Measurements from ENCODE around the gene SCAI.
"Not testable (repeated sequence)": the region's sequence is repeated elsewhere in the genome, so short reads cannot be mapped to it uniquely, and the experiment has no call there.

SCAI gene

GRCh38 chr9:125012013-125012412, 131.3 kb downstream of the SCAI start:
- not testable (repeated sequence) for DNase-seq

GRCh38 chr9:125008599-125008998, 134.7 kb downstream of the SCAI start:
- DNase-seq = no peak

DNA sequence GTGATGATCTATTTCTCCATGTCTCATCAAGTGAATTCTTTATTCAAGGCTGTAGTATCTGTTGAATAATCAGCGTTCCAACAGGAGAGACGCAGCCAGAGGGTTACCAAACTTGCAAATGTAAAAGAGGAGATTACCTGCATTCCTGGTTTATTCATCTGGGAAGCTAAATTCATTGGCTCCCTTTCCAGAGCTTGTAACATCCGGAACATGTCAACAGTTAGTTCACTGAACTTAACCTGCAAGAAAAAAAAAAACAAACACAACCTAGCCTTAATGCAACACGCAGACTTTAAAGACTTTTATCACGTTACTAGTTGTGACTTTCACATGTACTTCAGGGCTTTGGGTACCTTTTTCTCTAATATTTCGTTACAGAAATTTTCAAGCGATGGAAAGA, 140.0 kb downstream of the SCAI start:
- DNase-seq = no peak

- no peak for DNase-seq
Measured at GRCh38 chr9:124983698-124984097, 159.6 kb downstream of the SCAI start.

DNA sequence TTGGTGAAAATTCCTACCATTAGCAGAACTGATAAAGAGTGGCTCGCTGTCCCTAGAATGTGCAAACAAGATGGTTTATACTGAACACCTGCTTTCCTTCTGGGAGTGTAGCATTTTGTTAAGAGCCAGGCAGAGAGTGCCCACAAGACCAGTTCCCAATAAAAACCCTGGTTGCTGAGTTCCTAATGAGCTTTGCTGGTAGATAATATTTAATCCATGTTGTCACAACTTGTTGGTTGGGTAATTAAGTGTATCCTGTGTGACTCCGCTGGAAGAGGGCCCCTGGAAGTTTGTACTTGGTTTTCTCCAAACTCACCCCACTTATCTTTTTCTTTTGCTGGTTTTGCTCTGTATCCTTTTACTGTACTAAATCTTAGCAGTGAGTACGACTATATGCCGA, 162.9 kb downstream of the SCAI start:
- DNase-seq = no peak

GRCh38 chr9:124975131-124975530, 168.2 kb downstream of the SCAI start:
- DNase-seq = no peak

GRCh38 chr9:124973807-124974206, 169.5 kb downstream of the SCAI start:
- no peak for DNase-seq

- no peak for DNase-seq
Measured at GRCh38 chr9:124972241-124972770, 171.0 kb downstream of the SCAI start.

- no peak for DNase-seq
Measured at GRCh38 chr9:124969401-124969800, 173.9 kb downstream of the SCAI start.

- DNase-seq = no peak
Measured at GRCh38 chr9:124968238-124968637, 175.1 kb downstream of the SCAI start.

- DNase-seq = peak; percentile 3
Measured at GRCh38 chr9:124965775-124966568, 177.4 kb downstream of the SCAI start.

DNA sequence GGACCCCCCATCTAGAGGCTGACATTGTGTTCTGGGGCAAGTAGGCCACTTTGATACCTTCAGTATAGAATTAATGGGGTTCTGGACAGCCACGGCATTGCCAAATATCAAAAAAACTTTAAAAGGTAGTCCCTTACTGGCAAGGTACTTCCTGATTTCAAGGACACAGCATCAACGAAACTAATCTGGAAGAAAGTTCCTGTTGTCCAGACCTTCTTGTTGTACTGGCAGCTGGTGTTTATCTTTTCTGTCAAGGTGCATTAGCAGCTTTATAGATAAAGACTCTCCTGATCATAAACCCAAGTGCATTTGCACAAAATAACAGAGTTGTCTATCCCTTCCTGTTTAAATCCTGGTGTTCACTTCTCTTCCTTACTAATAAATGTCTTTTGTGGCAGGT, 178.7 kb downstream of the SCAI start:
- no peak for DNase-seq

GRCh38 chr9:124964056-124964455, 179.3 kb downstream of the SCAI start:
- no peak for DNase-seq

DNA sequence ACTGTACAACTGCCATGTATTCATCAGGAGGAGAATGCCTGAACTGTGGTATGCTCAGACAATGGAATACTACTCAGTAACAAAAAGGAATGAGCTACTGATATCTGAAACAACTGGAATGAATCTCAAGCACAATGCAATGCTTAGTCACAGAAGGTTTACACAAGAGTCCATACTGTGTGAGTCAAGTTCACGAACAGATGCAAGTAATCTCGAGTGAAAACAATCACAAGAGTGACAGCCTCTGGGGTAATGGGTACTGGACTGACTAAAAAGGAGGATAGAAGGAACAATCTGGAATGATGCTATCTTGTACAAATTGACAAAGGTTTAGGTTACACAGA, 182.9 kb downstream of the SCAI start:
- no peak for DNase-seq

DNA sequence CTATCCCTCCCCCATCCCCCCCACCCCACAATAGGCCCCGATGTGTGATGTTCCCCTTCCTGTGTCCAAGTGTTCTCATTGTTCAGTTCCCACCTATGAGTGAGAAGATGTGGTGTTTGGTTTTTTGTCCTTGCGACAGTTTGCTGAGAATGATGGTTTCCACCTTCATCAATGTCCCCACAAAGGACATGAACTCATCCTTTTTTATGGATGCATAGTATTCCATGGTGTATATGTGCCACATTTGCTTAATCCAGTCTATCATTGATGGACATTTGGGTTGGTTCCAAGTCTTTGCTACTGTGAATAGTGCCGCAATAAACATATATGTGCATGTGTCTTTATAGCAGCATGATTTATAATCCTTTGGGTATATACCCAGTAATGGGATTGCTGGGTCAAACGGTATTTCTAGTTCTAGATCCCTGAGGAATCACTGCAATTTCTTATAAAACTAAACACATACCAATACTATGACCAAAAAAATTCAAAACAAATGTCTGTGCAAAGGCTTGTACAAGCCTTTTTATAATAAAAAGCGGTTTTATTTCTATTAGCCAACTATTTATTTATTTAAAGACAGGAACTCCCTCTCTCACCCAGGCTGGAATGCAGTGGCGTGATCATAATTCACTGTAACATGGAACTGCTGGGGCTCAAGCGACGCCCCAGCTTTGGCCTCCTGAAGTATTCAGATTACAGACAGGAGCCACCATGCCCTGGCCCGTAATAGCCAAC, 183.5 kb downstream of the SCAI start:
- DNase-seq = not testable (repeated sequence)

- DNase-seq = no peak
Measured at GRCh38 chr9:124954255-124954654, 189.1 kb downstream of the SCAI start.

- DNase-seq = no peak
Measured at GRCh38 chr9:124950050-124950718, 193.1 kb downstream of the SCAI start.

DNA sequence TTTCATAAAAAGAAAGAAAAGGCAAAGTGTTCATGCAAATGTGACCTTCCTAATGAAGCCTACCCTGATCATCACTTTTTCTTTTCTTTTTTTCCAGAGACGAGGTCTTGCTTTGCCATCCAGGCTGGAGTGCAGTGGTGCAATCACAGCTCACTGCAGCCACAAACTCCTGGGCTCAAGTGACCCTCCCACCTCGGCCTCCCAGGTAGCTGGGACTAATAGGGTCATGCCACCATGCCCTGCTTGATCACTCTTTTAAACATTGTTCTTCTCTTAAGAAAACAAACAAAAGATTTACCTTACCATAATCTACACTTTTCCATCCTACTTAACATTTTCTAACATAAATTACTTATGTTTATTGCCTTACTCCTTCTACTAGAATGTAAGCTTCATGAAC, 193.9 kb downstream of the SCAI start:
- no peak for DNase-seq

DNA sequence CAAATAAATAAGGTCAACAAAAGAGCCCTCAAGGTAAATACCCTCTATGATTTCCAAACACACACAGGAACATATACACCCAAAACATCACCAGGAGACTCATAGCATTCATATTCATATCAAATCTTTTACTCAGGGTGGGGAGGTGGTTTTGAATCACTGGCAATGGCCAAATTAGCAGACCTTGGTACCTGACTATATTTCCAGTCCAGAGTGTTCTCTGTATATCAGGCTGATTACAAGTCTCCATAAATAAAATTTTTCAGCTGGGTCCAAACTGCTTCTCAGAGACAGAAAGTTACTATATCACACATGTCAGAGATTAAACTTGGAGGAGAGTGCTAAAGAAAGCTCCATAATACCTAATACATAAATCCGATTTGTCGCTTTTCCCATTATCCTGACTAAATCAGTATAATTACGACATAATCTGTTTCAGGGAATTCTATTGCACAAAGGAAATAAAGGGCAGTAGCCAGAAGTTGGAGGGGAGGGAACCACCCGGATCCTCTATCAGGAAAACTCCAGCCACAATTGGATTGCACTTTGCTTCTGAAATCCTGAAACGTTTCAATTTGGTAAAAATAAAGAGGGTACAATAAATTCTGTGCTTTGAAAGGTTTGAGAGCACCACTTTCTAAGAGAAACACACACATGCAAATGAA, 195.5 kb downstream of the SCAI start:
- DNase-seq = no peak

DNA sequence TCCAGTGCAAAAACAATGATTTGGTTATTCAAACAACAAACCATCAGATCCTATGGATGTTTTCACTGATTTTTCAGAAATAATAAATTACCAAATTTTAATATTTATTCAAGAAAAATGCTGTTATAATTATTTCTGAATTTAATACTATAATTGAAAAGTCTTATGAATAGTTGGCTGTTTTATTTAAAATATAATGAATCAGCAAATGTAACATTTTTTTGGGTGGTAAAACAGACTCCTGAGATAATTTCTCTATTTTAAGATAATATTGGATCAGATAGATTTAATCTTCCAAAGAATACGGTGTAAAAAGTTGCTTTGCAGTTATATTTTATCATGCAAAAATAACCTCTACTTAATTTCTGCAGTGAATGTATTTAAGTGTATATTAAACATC, 197.2 kb downstream of the SCAI start:
- DNase-seq = no peak

DNA sequence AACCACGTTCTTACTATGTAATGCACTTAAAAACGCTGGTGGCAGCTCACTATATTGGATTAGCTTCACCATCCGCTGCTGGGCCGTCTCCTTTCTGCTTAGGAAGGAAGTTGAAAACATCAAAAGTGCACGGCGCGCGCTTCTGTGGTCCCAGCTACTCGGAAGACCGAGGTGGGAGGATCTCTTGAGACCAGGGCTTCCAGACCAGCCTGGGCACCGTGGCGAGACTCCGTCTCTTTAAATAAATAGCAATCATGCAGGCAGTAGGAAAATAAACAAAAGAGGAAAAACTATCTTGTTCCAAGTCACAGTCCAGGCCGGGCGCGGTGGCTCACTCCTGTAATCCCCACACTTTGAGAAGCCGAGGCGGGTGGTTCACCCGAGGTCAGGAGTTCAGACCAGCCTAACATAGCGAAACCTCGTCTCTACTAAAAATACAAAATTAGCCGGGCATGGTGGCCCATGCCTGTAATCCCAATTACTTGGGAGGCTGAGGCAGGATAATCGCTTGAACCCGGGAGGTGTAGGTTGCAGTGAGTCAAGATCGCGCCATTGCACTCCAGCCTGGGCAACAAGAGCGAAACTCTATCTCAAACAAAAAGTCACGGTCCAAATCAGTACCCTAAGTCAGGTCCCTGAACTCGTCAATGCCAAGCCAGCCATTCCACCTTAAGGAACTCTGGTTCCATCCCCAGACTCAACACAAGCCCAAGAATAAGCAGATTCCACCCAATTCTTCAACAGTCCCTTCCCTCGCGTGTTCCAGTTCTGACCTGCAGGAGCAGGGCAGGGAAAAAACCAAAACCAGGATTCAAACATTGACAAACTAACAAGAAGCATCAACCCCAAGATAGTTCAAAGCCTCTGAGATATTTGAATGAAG, 201.4 kb downstream of the SCAI start:
- DNase-seq = peak; percentile 57

Measured in CD4-positive, alpha-beta T cell treated with Interferon gamma for 1 hour (primary cell).